H1 (cell line): ENCODE data around the gene ACVRL1. TPM values are rescaled to one million over a fixed set of nuclear protein-coding genes. Genes with fewer than 3 reads are reported as not detected.

Source experiments
- CTCF ChIA-PET: fragments of 300-600 bp; sonication (Branson Sonifier 250); formaldehyde crosslinking; loops from one replicate; lab custom pipeline; 2021; ENCODE audit not compliant: partially characterized antibody; lab: Charles Lee
- POLR2A ChIA-PET: fragments of 300-600 bp; sonication (Branson Sonifier 250); formaldehyde crosslinking; loops from one replicate; lab custom pipeline; 2021; ENCODE audit warnings: inconsistent platforms; ENCODE audit not compliant: partially characterized antibody; lab: Charles Lee
- DNase-seq, 2 experiments: peaks; one replicate each; pipeline versions ENCODE4 v3.0.0 to v3.0.0-alpha.2; 2010 to 2022; ENCODE audit warnings: low spot score in 2 of 2, low read depth in 1 of 2, mixed read lengths in 1 of 2
- FAIRE-seq: peaks from 2 replicates; lab custom pipeline; 2011; peaks lifted over from hg19 to GRCh38; lab: Jason Lieb, UNC
- H2AFZ ChIP-seq: 2 replicates; pipeline ENCODE4 v1.8.1; 2012; ENCODE audit warnings: low read length, inconsistent platforms
- H2AK5ac ChIP-seq: 2 replicates; pipeline ENCODE4 v1.6.1; 2013; ENCODE audit warnings: low read depth, low read length
- H2BK120ac ChIP-seq: replicated peaks from 2 replicates; pipeline ENCODE3; 2013; ENCODE audit warnings: low read depth, low read length, inconsistent platforms
- H2BK12ac ChIP-seq: 2 replicates; pipeline ENCODE4 v1.6.1; 2013; ENCODE audit warnings: low read depth, low read length
- H2BK15ac ChIP-seq: 2 replicates; pipeline ENCODE4 v1.6.1; 2013; ENCODE audit warnings: low read length
- H2BK20ac ChIP-seq: 2 replicates; pipeline ENCODE4 v1.6.1; 2013; ENCODE audit warnings: low read length
- H2BK5ac ChIP-seq: 2 replicates; pipeline ENCODE4 v1.6.1; 2013; ENCODE audit warnings: low read depth, low read length
- H3K14ac ChIP-seq: 2 replicates; pipeline ENCODE4 v1.6.1; 2013; ENCODE audit warnings: inconsistent platforms; ENCODE audit not compliant: insufficient read length
- H3K18ac ChIP-seq: 2 replicates; pipeline ENCODE4 v1.6.1; 2013; ENCODE audit warnings: low read length; ENCODE audit errors: extremely low read depth
- H3K23ac ChIP-seq: 2 replicates; pipeline ENCODE4 v1.6.1; 2013; ENCODE audit warnings: inconsistent platforms; ENCODE audit not compliant: insufficient read length
- H3K23me2 ChIP-seq: 2 replicates; pipeline ENCODE4 v1.6.1; 2013; ENCODE audit warnings: low read depth, low read length
- H3K27ac ChIP-seq: 2 replicates; pipeline ENCODE4 v1.6.1; 2011; ENCODE audit warnings: low read depth, low read length, inconsistent platforms
- H3K27me3 ChIP-seq, 4 experiments: replicated peaks in 1 of 4; 1 replicate in 1 of 4; 2 replicates in 3 of 4; pipeline versions ENCODE4 v1.6.1 to v1.8.1; 2011 to 2013; ENCODE audit warnings: low read length in 3 of 4, mild to moderate bottlenecking in 3 of 4, inconsistent platforms in 2 of 4, mixed read lengths in 2 of 4, moderate library complexity in 1 of 4; ENCODE audit not compliant: control insufficient read depth in 3 of 4, insufficient read depth in 3 of 4; ENCODE audit errors: extremely low read depth in 1 of 4
- H3K36me3 ChIP-seq, 4 experiments: 2 replicates each; pipeline versions ENCODE4 v1.6.1 to v1.8.1; 2011 to 2013; ENCODE audit warnings: mild to moderate bottlenecking in 4 of 4, low read length in 3 of 4, moderate library complexity in 2 of 4, control low read depth in 1 of 4, inconsistent platforms in 1 of 4; ENCODE audit not compliant: insufficient read depth in 4 of 4, control insufficient read depth in 2 of 4
- H3K4ac ChIP-seq: replicated peaks from 2 replicates; pipeline ENCODE3; 2013; ENCODE audit warnings: low read length, low read depth, mixed read lengths, inconsistent platforms; ENCODE audit not compliant: insufficient read length
- H3K4me1 ChIP-seq, 4 experiments: replicated peaks in 1 of 4; 1 replicate in 1 of 4; 2 replicates in 3 of 4; pipeline versions ENCODE4 v1.6.1 to v1.8.1; 2011 to 2013; ENCODE audit warnings: low read length in 3 of 4, inconsistent platforms in 2 of 4, mixed read lengths in 1 of 4; ENCODE audit not compliant: insufficient read depth in 4 of 4, control insufficient read depth in 3 of 4
- H3K4me2 ChIP-seq, 2 experiments: 2 replicates each; pipeline versions ENCODE4 v1.6.1 to v1.8.1; 2011 to 2013; ENCODE audit warnings: low read depth in 2 of 2, low read length in 2 of 2, control low read depth in 1 of 2, inconsistent platforms in 1 of 2, mild to moderate bottlenecking in 1 of 2; ENCODE audit not compliant: insufficient read depth in 1 of 2
- H3K4me3 ChIP-seq, 4 experiments: fragments of 200-600, 300-600 bp in 1 of 4; sonication (generic), shearing (Covaris generic), sonication (Bioruptor Twin) in 1 of 4; 2 replicates each; pipeline versions ENCODE4 v1.5.1 to v1.8.1; 2011 to 2016; ENCODE audit warnings: low read length in 4 of 4, low read depth in 3 of 4, control low read depth in 2 of 4, inconsistent platforms in 2 of 4, mild to moderate bottlenecking in 2 of 4, mixed read lengths in 1 of 4, moderate library complexity in 1 of 4; ENCODE audit not compliant: insufficient read depth in 2 of 4; ENCODE audit errors: extremely low read depth in 1 of 4
- H3K56ac ChIP-seq: replicated peaks from 2 replicates; pipeline ENCODE3; 2013; ENCODE audit warnings: low read depth, mild to moderate bottlenecking, mixed read lengths, low read length, inconsistent platforms; ENCODE audit not compliant: insufficient read length
- H3K79me1 ChIP-seq: 2 replicates; pipeline ENCODE4 v1.6.1; 2013; ENCODE audit warnings: low read depth, low read length, control low read depth
- H3K79me2 ChIP-seq, 2 experiments: 2 replicates each; pipeline versions ENCODE4 v1.6.1 to v1.8.1; 2012 to 2013; ENCODE audit warnings: low read length in 2 of 2, mild to moderate bottlenecking in 2 of 2, inconsistent platforms in 1 of 2; ENCODE audit not compliant: insufficient read depth in 2 of 2, control insufficient read depth in 1 of 2
- H3K9ac ChIP-seq, 4 experiments: replicated peaks in 1 of 4; 1 replicate in 1 of 4; 2 replicates in 3 of 4; pipeline versions ENCODE4 v1.6.1 to v1.8.1; 2011 to 2013; ENCODE audit warnings: low read depth in 3 of 4, low read length in 3 of 4, control low read depth in 2 of 4, mild to moderate bottlenecking in 2 of 4, moderate library complexity in 2 of 4, inconsistent platforms in 1 of 4; ENCODE audit errors: extremely low read depth in 1 of 4
- H3K9me3 ChIP-seq, 2 experiments: 2 replicates each; pipeline versions ENCODE4 v1.6.1 to v1.8.1; 2012 to 2013; ENCODE audit warnings: mild to moderate bottlenecking in 2 of 2, moderate library complexity in 2 of 2, control low read depth in 1 of 2, inconsistent platforms in 1 of 2, low read depth in 1 of 2, low read length in 1 of 2, mixed read lengths in 1 of 2; ENCODE audit not compliant: insufficient read depth in 2 of 2
- H4K20me1 ChIP-seq, 2 experiments: replicated peaks in 1 of 2; 2 replicates each; pipeline versions ENCODE3 to v1.8.1; 2011 to 2013; ENCODE audit warnings: inconsistent platforms in 2 of 2, low read length in 2 of 2, mild to moderate bottlenecking in 1 of 2; ENCODE audit not compliant: insufficient read depth in 2 of 2, control insufficient read depth in 1 of 2
- H4K5ac ChIP-seq: 2 replicates; pipeline ENCODE4 v1.6.1; 2013; ENCODE audit warnings: low read length, low read depth, mixed read lengths, inconsistent platforms; ENCODE audit not compliant: insufficient read length
- H4K8ac ChIP-seq: 2 replicates; pipeline ENCODE4 v1.8.0; 2013; ENCODE audit warnings: mild to moderate bottlenecking, moderate library complexity, low read length, inconsistent platforms; ENCODE audit not compliant: insufficient read depth; ENCODE audit errors: extremely low read depth
- H4K91ac ChIP-seq: replicated peaks from 2 replicates; pipeline ENCODE3; 2013; ENCODE audit warnings: low read length, mixed read lengths, inconsistent platforms; ENCODE audit not compliant: insufficient read length
- BCL11A ChIP-seq, 2 experiments: IDR thresholded peaks; one replicate each; pipeline ENCODE4 v1.6.1; 2011; ENCODE audit warnings: low read depth in 2 of 2, low read length in 2 of 2, mild to moderate bottlenecking in 2 of 2
- CBX5 ChIP-seq: fragments of 300-800, 300-1000 bp; sonication (generic); IDR thresholded peaks from 2 replicates; pipeline ENCODE4 v1.7.1; 2016; ENCODE audit warnings: antibody characterized with exemption, low read length, low read depth
- CEBPB ChIP-seq: IDR thresholded peaks from 2 replicates; pipeline ENCODE4 v1.6.1; 2012; ENCODE audit warnings: low read depth, low read length
- CREB1 ChIP-seq: IDR thresholded peaks from 2 replicates; pipeline ENCODE4 v1.6.1; 2012; ENCODE audit warnings: inconsistent platforms
- KDM5A ChIP-seq: fragments of 200-600 bp; IDR thresholded peaks from 2 replicates; pipeline ENCODE4 v1.7.1; 2012; ENCODE audit warnings: mild to moderate bottlenecking, low read length, inconsistent platforms, mixed read lengths
- NRF1 ChIP-seq: IDR thresholded peaks from 2 replicates; pipeline ENCODE4 v1.6.1; 2011; ENCODE audit warnings: mild to moderate bottlenecking, low read depth, low read length, improper control_type of control experiment
- POLR2AphosphoS5 ChIP-seq: IDR thresholded peaks from 2 replicates; pipeline ENCODE4 v1.6.1; 2011; ENCODE audit warnings: low read depth, low read length
- RFX5 ChIP-seq: IDR thresholded peaks from 2 replicates; pipeline ENCODE4 v1.6.1; 2011; ENCODE audit warnings: low read depth, low read length, improper control_type of control experiment, borderline replicate concordance
- TEAD4 ChIP-seq: IDR thresholded peaks from 2 replicates; pipeline ENCODE4 v1.6.1; 2012; ENCODE audit warnings: low read depth, low read length, inconsistent platforms, mixed read lengths
- USF2 ChIP-seq: IDR thresholded peaks from 2 replicates; pipeline ENCODE4 v1.6.1; 2011; ENCODE audit warnings: low read length, improper control_type of control experiment
- ZNF274 ChIP-seq: IDR thresholded peaks from 2 replicates; pipeline ENCODE4 v1.7.0; 2012; ENCODE audit warnings: low read length, borderline replicate concordance; ENCODE audit errors: extremely low read depth
- WGBS, 2 experiments: shearing (Covaris generic) in 1 of 2; methylation state at CpG; one replicate each; pipeline versions ENCODE4 v1.1.6 to v1.1.7; 2013 to 2015; ENCODE audit warnings: low lambda C conversion rate in 2 of 2, mixed read lengths in 2 of 2, inconsistent platforms in 1 of 2, low coverage in 1 of 2, missing lambda C conversion rate in 1 of 2; ENCODE audit not compliant: insufficient replicate concordance in 2 of 2, insufficient coverage in 1 of 2, insufficient read length in 1 of 2; ENCODE audit errors: extremely low coverage in 1 of 2, missing lambda C conversion rate in 1 of 2; 5-methylcytosine and 5-hydroxymethylcytosine counted together
- polyA plus RNA-seq, 7 experiments: library from polyadenylated mRNA; depleted of rRNA in 3 of 7; stranded (reverse) in 5 of 7; unstranded in 2 of 7; fragments of >200 nt in 5 of 7; fragments of 200-250 nt in 2 of 7; gene quantifications; 1 replicate in 5 of 7; 2 replicates in 1 of 7; 4 replicates in 1 of 7; pipeline versions ENCODE4 v1.2.1 to v1.2.3, GENCODE V29; 2011 to 2013; ENCODE audit warnings: missing spikeins in 2 of 7, mixed read lengths in 2 of 7
- total RNA-seq: library from RNA; stranded (reverse); fragmentation: NEBNext Ultra II Directional; extraction: Animal tissue kit (Norgen Biotek cat#: 25700); gene quantifications from 2 replicates; pipeline ENCODE4 v1.2.1, GENCODE V29; 2021
- TF ChIP-seq, protein P1 (sequence below): IDR thresholded peaks from 2 replicates; pipeline ENCODE4 v1.6.1; 2011; ENCODE audit warnings: low read depth, mild to moderate bottlenecking, low read length; ENCODE audit not compliant: insufficient read depth
- TF ChIP-seq, protein P2 (sequence below): IDR thresholded peaks from 2 replicates; pipeline ENCODE4 v1.6.1; 2012; ENCODE audit warnings: inconsistent platforms

Gene ACVRL1
- total and polyA plus RNA-seq, 2 of the 8 experiments (the other 6 are each of a cell fraction or from before 2014, with no cell fraction given) = 0.09 to 0.35 TPM

DNA sequence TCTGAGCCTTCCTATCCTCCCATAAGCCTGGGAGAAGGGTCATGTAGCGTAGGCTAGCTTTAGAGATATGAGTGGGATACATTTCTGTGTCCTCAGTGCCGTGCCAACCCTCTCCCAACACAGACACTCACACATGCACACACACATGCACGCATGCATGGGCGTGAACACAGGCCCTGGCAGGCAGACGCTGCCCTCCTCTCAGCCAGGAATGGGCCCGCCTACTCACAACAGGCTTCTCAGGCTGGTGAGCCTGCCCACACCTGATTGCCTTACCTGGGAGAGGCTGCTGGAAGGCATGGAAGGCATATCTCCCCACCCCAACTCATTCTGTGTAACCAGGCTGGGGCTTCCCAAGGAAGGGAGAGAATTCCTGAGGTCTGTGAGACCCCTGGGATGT, 31.4 kb downstream of the ACVRL1 start:
- FAIRE-seq (no peak), DNase-seq (no peak)
- peaks cover 0 to 2% (median 0%) of the 10 kb centered on the region in 4 experiments; a peak in 3 of 7 replicates for H3K4me1 ChIP-seq
- H4K8ac ChIP-seq = no peak overlapping the region
- H3K4me3 ChIP-seq = no peak overlapping the region
- WGBS, 2 experiments = 87% methylated on average over 6 of the region's 6 CpGs; no CpG with 5 or more reads in 1 of the 2 experiments
- H2BK120ac ChIP-seq = no peak overlapping the region
- H2AK5ac ChIP-seq = no peak overlapping the region
- H3K79me1 ChIP-seq = no peaks in the 10 kb centered on the region
- no peak overlapping the region for H3K4me2 ChIP-seq
- no peak overlapping the region for H2AFZ ChIP-seq
- no peak overlapping the region for H3K23ac ChIP-seq
- no peak overlapping the region for H3K4ac ChIP-seq
- no peak overlapping the region for H3K9ac ChIP-seq
- ChIA-PET CTCF (interaction anchor here (0.9 to 10.1 kb wide), 5 partner anchors 11 to 43 kb away, joined by 3 to 106 read pairs (median 4); no protein-coding TSS in a partner anchor), POLR2A (no interaction called here)
- H3K18ac ChIP-seq = no peak overlapping the region; the same call in 1 of the 2 replicates
- H2BK15ac ChIP-seq = 0 out of 2 replicates have a peak overlapping the region, but pooled peaks have one; percentile 18
- no peak overlapping the region for H3K14ac ChIP-seq
- no peak overlapping the region for H3K56ac ChIP-seq
- H2BK12ac ChIP-seq = peak overlapping the region; percentile 17; the same call in 1 of the 2 replicates
- 0 out of 2 replicates have a peak, but pooled peaks cover 2% of the 10 kb centered on the region for H3K23me2 ChIP-seq
- H4K20me1 ChIP-seq = no peaks in the 10 kb centered on the region
- no peak overlapping the region for H4K5ac ChIP-seq
- no peaks in the 10 kb centered on the region for H3K9me3 ChIP-seq
- no peaks in the 10 kb centered on the region for H3K79me2 ChIP-seq
- H3K36me3 ChIP-seq = no peaks in the 10 kb centered on the region
- H2BK20ac ChIP-seq = no peak overlapping the region
- no peak overlapping the region for H3K27ac ChIP-seq
- H2BK5ac ChIP-seq = no peak overlapping the region
- H4K91ac ChIP-seq = no peak overlapping the region
- no peaks in the 10 kb centered on the region for H3K27me3 ChIP-seq
- TF ChIP-seq RFX5 = no peak
- no peak for TF ChIP-seq CREB1
- TF ChIP-seq, protein P1, sequence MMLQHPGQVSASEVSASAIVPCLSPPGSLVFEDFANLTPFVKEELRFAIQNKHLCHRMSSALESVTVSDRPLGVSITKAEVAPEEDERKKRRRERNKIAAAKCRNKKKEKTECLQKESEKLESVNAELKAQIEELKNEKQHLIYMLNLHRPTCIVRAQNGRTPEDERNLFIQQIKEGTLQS = no peak
- TF ChIP-seq USF2 = no peak
- no peak for TF ChIP-seq BCL11A (IDR thresholded peaks at IDR 0.05; ENCODE audit: low read depth in 2 of 2, low read length in 2 of 2)
- no peak for TF ChIP-seq ZNF274
- TF ChIP-seq CBX5 = no peak
- no peak for TF ChIP-seq KDM5A
- TF ChIP-seq POLR2AphosphoS5 = no peak
- no peak for TF ChIP-seq CEBPB
- TF ChIP-seq NRF1 = no peak
- TF ChIP-seq, protein P2, sequence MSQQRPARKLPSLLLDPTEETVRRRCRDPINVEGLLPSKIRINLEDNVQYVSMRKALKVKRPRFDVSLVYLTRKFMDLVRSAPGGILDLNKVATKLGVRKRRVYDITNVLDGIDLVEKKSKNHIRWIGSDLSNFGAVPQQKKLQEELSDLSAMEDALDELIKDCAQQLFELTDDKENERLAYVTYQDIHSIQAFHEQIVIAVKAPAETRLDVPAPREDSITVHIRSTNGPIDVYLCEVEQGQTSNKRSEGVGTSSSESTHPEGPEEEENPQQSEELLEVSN = no peak
- no peak for TF ChIP-seq TEAD4
